ENCODE measurements around the gene FBXL20.
"Not testable (repeated sequence)": the region's sequence is repeated elsewhere in the genome, so short reads cannot be mapped to it uniquely, and the experiment has no call there.

The FBXL20 gene

GRCh38 chr17:39401412-39402243 lies at the start of gene FBXL20:
Gene FBXL20 (minus strand): TSS chr17:39401626. CDS start chr17:39401402, 224 bp downstream.
- Histone ChIP-seq H3K9ac (ENCODE audit: low read length) (peak within 1 kb of the TSS; percentile 80), H3K27ac (ENCODE audit: low read depth, low read length) (peak within 1 kb of the TSS; percentile 90), H3K4me1 (ENCODE audit: control insufficient read depth, insufficient read depth, low read length) (peaks cover 9% of the 10 kb centered on the region), H3K36me3 (ENCODE audit: control insufficient read depth, insufficient read depth, low read length) (no peaks in the 10 kb centered on the region), H3K4me3 (ENCODE audit: low read length) (peak within 1 kb of the TSS; percentile 92), H3K27me3 (ENCODE audit: control insufficient read depth, insufficient read depth, low read length) (no peaks in the 10 kb centered on the region)

DNA sequence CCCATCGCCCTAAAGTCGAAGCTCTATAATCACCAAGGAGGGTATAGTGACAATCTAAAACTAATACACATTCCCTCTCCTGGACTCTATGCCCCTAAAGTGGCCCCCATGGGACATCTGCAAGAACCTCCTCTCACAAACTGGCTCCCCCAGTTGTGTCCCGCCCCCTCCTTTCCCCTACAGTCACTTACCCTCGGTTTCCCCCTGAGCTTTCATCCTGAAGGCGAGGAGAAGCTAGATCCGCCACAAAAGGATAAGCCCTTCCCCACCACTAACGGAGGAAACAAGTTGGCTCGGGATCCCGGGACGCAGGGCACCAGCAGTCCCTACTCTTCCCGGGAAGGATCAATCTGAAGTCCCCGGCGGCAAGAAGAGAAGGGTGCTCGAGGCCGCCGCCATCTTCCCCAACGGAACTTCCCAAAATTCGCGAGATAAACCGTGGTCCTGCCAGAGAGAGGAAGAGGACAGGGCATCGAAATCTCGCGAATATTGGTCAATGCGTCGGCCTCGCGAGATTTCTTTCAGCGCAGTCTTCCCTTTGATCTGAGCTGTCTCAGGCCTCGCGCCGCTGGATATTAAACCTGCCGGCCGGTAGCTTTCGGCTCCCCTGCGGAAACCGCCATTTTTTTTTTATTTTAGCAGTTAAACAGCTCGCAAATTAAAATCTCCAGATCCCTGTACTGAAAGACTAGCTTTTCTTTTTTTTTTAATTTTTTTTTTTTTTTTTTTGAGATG lies 49.6 kb upstream of the FBXL20 start, which contains the start of gene MED1:
Gene MED1, minus strand, starts transcription at position 417 of the 735 bp plus-strand sequence. Its CDS starts 201 bp downstream, at position 216.
- peak within 1 kb of the TSS; percentile 87 for H3K4me3 ChIP-seq (ENCODE audit: low read length)
- no peaks in the 10 kb centered on the region for H3K27me3 ChIP-seq (ENCODE audit: control insufficient read depth, insufficient read depth, low read length)
- peak within 1 kb of the TSS; percentile 79 for H3K9ac ChIP-seq (ENCODE audit: low read length)
- H3K4me1 ChIP-seq (ENCODE audit: control insufficient read depth, insufficient read depth, low read length) = no peaks in the 10 kb centered on the region
- no peaks in the 10 kb centered on the region for H3K36me3 ChIP-seq (ENCODE audit: control insufficient read depth, insufficient read depth, low read length)
- H3K27ac ChIP-seq (ENCODE audit: low read depth, low read length) = peak within 1 kb of the TSS; percentile 87

DNA sequence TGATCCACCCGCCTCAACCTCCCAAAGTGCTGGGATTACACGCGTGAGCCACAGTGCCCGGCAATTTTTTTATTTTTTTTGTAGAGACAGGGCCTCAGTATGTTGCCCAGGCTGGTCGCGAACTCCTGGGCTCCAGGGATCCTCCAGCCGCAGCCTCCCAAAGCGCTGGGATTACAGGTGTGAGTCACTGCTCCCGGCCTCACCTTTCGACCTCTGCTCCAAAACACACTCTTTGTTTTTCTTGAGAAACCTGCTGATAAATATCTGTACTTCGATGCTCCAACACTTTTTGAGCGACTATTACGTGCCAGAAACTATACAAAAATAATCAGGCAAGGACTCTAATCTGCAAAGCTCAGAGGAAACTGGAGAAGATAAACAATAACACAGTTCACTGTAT lies 48.6 kb upstream of the FBXL20 start:
- Histone ChIP-seq H3K4me1 (ENCODE audit: control insufficient read depth, insufficient read depth, low read length) (no peaks in the 10 kb centered on the region), H3K9ac (ENCODE audit: low read length) (no peak overlapping the region), H3K27me3 (ENCODE audit: control insufficient read depth, insufficient read depth, low read length) (no peaks in the 10 kb centered on the region), H3K27ac (ENCODE audit: low read depth, low read length) (no peak overlapping the region), H3K4me3 (ENCODE audit: low read length) (peak overlapping the region; percentile 87), H3K36me3 (ENCODE audit: control insufficient read depth, insufficient read depth, low read length) (no peaks in the 10 kb centered on the region)

DNA sequence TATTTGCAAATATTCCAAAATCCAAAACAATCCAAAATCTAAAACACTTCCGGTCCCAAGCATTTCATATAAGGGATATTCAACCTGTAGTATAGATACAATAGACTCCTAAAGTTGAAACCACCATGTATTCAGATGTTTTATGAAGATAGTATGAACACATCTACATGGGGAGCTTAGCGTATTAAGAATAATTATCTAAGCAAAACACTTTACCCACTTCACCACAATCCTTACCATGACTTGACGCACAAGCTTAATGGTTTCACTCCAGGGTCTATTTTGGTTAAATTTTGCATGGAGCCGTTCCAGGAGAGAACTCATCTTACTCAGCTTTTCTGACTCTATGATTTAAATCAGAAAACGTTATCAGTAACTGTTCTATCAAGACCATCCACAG lies 46.1 kb upstream of the FBXL20 start:
- Histone ChIP-seq H3K4me1 (ENCODE audit: control insufficient read depth, insufficient read depth, low read length) (no peaks in the 10 kb centered on the region), H3K27ac (ENCODE audit: low read depth, low read length) (no peak overlapping the region), H3K36me3 (ENCODE audit: control insufficient read depth, insufficient read depth, low read length) (peaks cover 2% of the 10 kb centered on the region), H3K27me3 (ENCODE audit: control insufficient read depth, insufficient read depth, low read length) (no peaks in the 10 kb centered on the region), H3K4me3 (ENCODE audit: low read length) (no peak overlapping the region), H3K9ac (ENCODE audit: low read length) (no peak overlapping the region)

DNA sequence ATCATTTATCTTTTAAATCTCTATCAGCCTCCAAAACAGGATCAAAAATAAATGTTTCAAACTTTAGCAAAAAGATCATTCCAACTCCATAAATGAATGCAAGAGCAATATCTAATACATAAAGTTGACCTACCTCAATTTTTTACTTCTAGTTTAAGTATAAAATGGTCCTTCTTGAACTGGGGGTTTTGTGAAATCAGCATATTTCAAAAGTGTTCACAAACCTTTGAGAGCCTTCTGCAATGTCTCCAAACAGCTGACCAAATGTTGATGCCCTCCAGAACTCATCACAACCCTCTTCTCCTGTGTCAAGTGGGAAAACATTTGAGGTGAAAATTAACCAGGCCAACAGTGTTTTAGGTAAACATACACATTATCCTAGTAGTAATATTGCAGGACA lies 41.9 kb upstream of the FBXL20 start:
- H3K4me3 ChIP-seq (ENCODE audit: low read length) = no peak overlapping the region
- H3K4me1 ChIP-seq (ENCODE audit: control insufficient read depth, insufficient read depth, low read length) = no peaks in the 10 kb centered on the region
- no peak overlapping the region for H3K9ac ChIP-seq (ENCODE audit: low read length)
- no peak overlapping the region for H3K27ac ChIP-seq (ENCODE audit: low read depth, low read length)
- H3K36me3 ChIP-seq (ENCODE audit: control insufficient read depth, insufficient read depth, low read length) = peaks cover 13% of the 10 kb centered on the region
- no peaks in the 10 kb centered on the region for H3K27me3 ChIP-seq (ENCODE audit: control insufficient read depth, insufficient read depth, low read length)

- not testable (repeated sequence) for H3K4me3 ChIP-seq (ENCODE audit: low read length); H3K27me3 ChIP-seq (ENCODE audit: control insufficient read depth, insufficient read depth, low read length); H3K4me1 ChIP-seq (ENCODE audit: control insufficient read depth, insufficient read depth, low read length); H3K9ac ChIP-seq (ENCODE audit: low read length); H3K27ac ChIP-seq (ENCODE audit: low read depth, low read length)
- H3K36me3 ChIP-seq (ENCODE audit: control insufficient read depth, insufficient read depth, low read length) = peaks cover 21% of the 10 kb centered on the region
These were observed 38.4 kb upstream of the FBXL20 start for GRCh38 chr17:39439868-39440267.

DNA sequence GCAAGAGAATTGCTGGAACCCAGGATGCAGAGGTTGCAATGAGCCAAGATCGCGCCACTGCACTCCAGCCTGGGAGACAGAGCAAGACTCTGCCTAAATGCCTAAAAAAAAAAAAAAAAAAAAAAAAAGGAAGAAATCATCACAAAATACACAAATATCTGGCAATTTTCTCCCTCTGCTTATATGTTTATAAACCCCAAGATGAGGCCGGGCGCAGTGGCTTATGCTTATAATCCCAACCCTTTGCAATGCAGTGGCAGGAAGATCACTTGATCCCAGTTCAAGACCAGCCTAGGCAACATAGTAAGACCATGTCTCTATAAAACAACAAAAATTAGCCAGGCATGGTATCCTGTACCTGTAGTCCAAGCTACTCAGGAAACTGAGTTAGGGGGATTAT lies 28.2 kb upstream of the FBXL20 start:
- Histone ChIP-seq H3K36me3 (ENCODE audit: control insufficient read depth, insufficient read depth, low read length) (peaks cover 29% of the 10 kb centered on the region), H3K27ac (ENCODE audit: low read depth, low read length) (no peak overlapping the region)

DNA sequence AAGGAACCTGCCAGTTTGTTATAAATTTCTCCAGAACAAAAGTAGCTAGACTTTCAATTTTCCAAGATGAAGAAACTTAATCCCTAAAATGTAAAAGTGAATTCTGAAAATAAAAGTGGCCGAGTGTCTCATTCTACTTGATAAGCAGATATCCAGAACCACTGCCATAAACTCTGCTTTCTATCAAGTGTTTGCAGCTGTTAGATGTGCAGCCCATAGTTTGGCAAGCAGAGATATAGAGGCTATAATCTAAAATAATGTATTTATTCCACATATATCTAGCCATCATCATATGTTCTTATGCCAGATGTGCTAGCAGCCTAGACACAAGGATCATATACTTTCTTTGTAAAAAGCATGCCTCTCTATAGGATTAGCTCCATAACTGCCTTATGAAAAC lies 14.7 kb upstream of the FBXL20 start:
- no peak overlapping the region for H3K27ac ChIP-seq (ENCODE audit: low read depth, low read length)
- H3K4me3 ChIP-seq (ENCODE audit: low read length) = no peak overlapping the region
- no peak overlapping the region for H3K9ac ChIP-seq (ENCODE audit: low read length)
- no peaks in the 10 kb centered on the region for H3K27me3 ChIP-seq (ENCODE audit: control insufficient read depth, insufficient read depth, low read length)
- no peaks in the 10 kb centered on the region for H3K4me1 ChIP-seq (ENCODE audit: control insufficient read depth, insufficient read depth, low read length)
- peaks cover 17% of the 10 kb centered on the region for H3K36me3 ChIP-seq (ENCODE audit: control insufficient read depth, insufficient read depth, low read length)

More for the DNA sequence above, 28.2 kb upstream of the FBXL20 start:
- H3K9ac ChIP-seq (ENCODE audit: low read length) = no peak overlapping the region
- no peaks in the 10 kb centered on the region for H3K4me1 ChIP-seq (ENCODE audit: control insufficient read depth, insufficient read depth, low read length)
- no peaks in the 10 kb centered on the region for H3K27me3 ChIP-seq (ENCODE audit: control insufficient read depth, insufficient read depth, low read length)
- no peak overlapping the region for H3K4me3 ChIP-seq (ENCODE audit: low read length)

GRCh38 chr17:39410279-39410678 lies 8.9 kb upstream of the FBXL20 start:
- no peak overlapping the region for H3K27ac ChIP-seq (ENCODE audit: low read depth, low read length)
- peaks cover 29% of the 10 kb centered on the region for H3K36me3 ChIP-seq (ENCODE audit: control insufficient read depth, insufficient read depth, low read length)

GRCh38 chr17:39408360-39408759 lies 6.9 kb upstream of the FBXL20 start:
- H3K4me1 ChIP-seq (ENCODE audit: control insufficient read depth, insufficient read depth, low read length) = no peaks in the 10 kb centered on the region
- no peak overlapping the region for H3K9ac ChIP-seq (ENCODE audit: low read length)
- H3K27ac ChIP-seq (ENCODE audit: low read depth, low read length) = no peak overlapping the region
- no peak overlapping the region for H3K4me3 ChIP-seq (ENCODE audit: low read length)
- H3K36me3 ChIP-seq (ENCODE audit: control insufficient read depth, insufficient read depth, low read length) = peaks cover 23% of the 10 kb centered on the region
- no peaks in the 10 kb centered on the region for H3K27me3 ChIP-seq (ENCODE audit: control insufficient read depth, insufficient read depth, low read length)

More at GRCh38 chr17:39410279-39410678, 8.9 kb upstream of the FBXL20 start:
- H3K9ac ChIP-seq (ENCODE audit: low read length) = no peak overlapping the region
- no peaks in the 10 kb centered on the region for H3K4me1 ChIP-seq (ENCODE audit: control insufficient read depth, insufficient read depth, low read length)
- no peak overlapping the region for H3K4me3 ChIP-seq (ENCODE audit: low read length)
- no peaks in the 10 kb centered on the region for H3K27me3 ChIP-seq (ENCODE audit: control insufficient read depth, insufficient read depth, low read length)

- H3K9ac ChIP-seq (ENCODE audit: low read length) = no peak overlapping the region
- no peak overlapping the region for H3K27ac ChIP-seq (ENCODE audit: low read depth, low read length)
- H3K36me3 ChIP-seq (ENCODE audit: control insufficient read depth, insufficient read depth, low read length) = peaks cover 21% of the 10 kb centered on the region
- H3K27me3 ChIP-seq (ENCODE audit: control insufficient read depth, insufficient read depth, low read length) = no peaks in the 10 kb centered on the region
- no peaks in the 10 kb centered on the region for H3K4me1 ChIP-seq (ENCODE audit: control insufficient read depth, insufficient read depth, low read length)
- H3K4me3 ChIP-seq (ENCODE audit: low read length) = no peak overlapping the region
These were observed 5.5 kb upstream of the FBXL20 start for GRCh38 chr17:39406951-39407350.

DNA sequence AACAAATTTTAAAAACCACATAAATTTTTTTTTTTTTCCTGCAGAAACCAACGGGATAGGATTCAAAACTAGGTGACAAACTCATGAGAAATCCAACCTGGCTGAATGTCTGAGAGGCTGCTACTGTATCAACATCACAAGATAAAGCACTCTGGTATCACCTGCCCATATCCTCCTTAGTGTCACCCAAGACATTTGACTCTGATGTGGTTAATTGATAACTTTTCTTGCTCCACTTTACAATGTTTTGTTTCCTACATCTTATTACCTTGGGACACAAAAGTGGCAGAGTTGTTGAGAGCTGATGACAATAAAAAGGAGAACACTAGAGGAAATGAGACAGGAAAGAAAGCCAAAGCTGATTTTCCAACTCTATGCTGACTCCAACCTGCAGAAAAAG lies 4.0 kb upstream of the FBXL20 start:
- Histone ChIP-seq H3K36me3 (ENCODE audit: control insufficient read depth, insufficient read depth, low read length) (peaks cover 19% of the 10 kb centered on the region), H3K27ac (ENCODE audit: low read depth, low read length) (no peak overlapping the region)

More for the DNA sequence above, 4.0 kb upstream of the FBXL20 start:
- Histone ChIP-seq H3K4me3 (ENCODE audit: low read length) (no peak overlapping the region), H3K9ac (ENCODE audit: low read length) (no peak overlapping the region), H3K4me1 (ENCODE audit: control insufficient read depth, insufficient read depth, low read length) (peaks cover 2% of the 10 kb centered on the region), H3K27me3 (ENCODE audit: control insufficient read depth, insufficient read depth, low read length) (no peaks in the 10 kb centered on the region)

Measured in rectal smooth muscle tissue (tissue), 1 donor.